HepG2 (cell line): ENCODE data around the gene TNFAIP3. TPM values are rescaled to one million over a fixed set of nuclear protein-coding genes. Genes with fewer than 3 reads are reported as not detected.

Source experiments
- AGO1 ChIP-seq: fragments of 200-400 bp; formaldehyde crosslinking; IDR thresholded peaks from 2 replicates; pipeline ENCODE4 v1.6.1; 2017; ENCODE audit warnings: mild to moderate bottlenecking, low read depth, low read length, moderate library complexity; ENCODE audit not compliant: poor library complexity, severe bottlenecking
- ARNT2 ChIP-seq: sonication (generic); formaldehyde crosslinking; IDR thresholded peaks from 2 replicates; pipeline ENCODE4 v1.8.0; 2022; ENCODE audit warnings: mild to moderate bottlenecking, low read depth, missing genetic modification reagents, moderate library complexity
- ATF1 ChIP-seq: IDR thresholded peaks from 2 replicates; pipeline ENCODE4 v1.6.1; 2016; ENCODE audit warnings: mild to moderate bottlenecking, control low read depth
- CCAR2 ChIP-seq: fragments of 200-400 bp; formaldehyde crosslinking; optimal IDR thresholded peaks from 2 replicates; pipeline ENCODE3; 2018; ENCODE audit warnings: low read depth, mild to moderate bottlenecking, low read length, moderate library complexity
- GMEB2 ChIP-seq: IDR thresholded peaks from 2 replicates; pipeline ENCODE4 v1.6.1; 2016; ENCODE audit warnings: missing biosample characterization, missing genetic modification reagents, low read depth
- KAT7 ChIP-seq: IDR thresholded peaks from 2 replicates; pipeline ENCODE4 v1.6.1; 2018; ENCODE audit warnings: borderline replicate concordance, missing compliant biosample characterization
- SETDB1 ChIP-seq: sonication (generic); formaldehyde crosslinking; IDR thresholded peaks from 2 replicates; pipeline ENCODE4 v1.5.1; 2020; ENCODE audit warnings: missing genetic modification reagents, mild to moderate bottlenecking, borderline replicate concordance
- SIN3B ChIP-seq: fragments of 150-350 bp; IDR thresholded peaks from 2 replicates; pipeline ENCODE4 v1.6.1; 2014; ENCODE audit warnings: low read length
- THAP9 ChIP-seq: sonication (generic); formaldehyde crosslinking; IDR thresholded peaks from 2 replicates; pipeline ENCODE4; 2020; ENCODE audit warnings: missing genetic modification reagents, mild to moderate bottlenecking, borderline replicate concordance
- ZBTB37 ChIP-seq: sonication (generic); formaldehyde crosslinking; IDR thresholded peaks from 2 replicates; pipeline ENCODE4 v1.4.0; 2020; ENCODE audit warnings: mild to moderate bottlenecking, missing genetic modification reagents
- ZBTB43 ChIP-seq: sonication (generic); formaldehyde crosslinking; conservative IDR thresholded peaks from 2 replicates; pipeline ENCODE4 v1.4.0; 2020; ENCODE audit warnings: missing genetic modification reagents
- ZNF260 ChIP-seq: sonication (generic); formaldehyde crosslinking; IDR thresholded peaks from 2 replicates; pipeline ENCODE4 v1.4.0; 2020; ENCODE audit warnings: missing genetic modification reagents, low read depth, mild to moderate bottlenecking, borderline replicate concordance
- ZNF558 ChIP-seq: sonication (generic); formaldehyde crosslinking; IDR thresholded peaks from 2 replicates; pipeline ENCODE4 v1.9.0; 2022; ENCODE audit warnings: mild to moderate bottlenecking, missing genetic modification reagents, borderline replicate concordance
- ZNF577 ChIP-seq: sonication (generic); formaldehyde crosslinking; IDR thresholded peaks from 2 replicates; pipeline ENCODE4 v1.4.0; 2020; ENCODE audit warnings: mild to moderate bottlenecking, low read depth, missing genetic modification reagents, borderline replicate concordance
- ZNF746 ChIP-seq: sonication (generic); formaldehyde crosslinking; IDR thresholded peaks from 2 replicates; pipeline ENCODE4 v1.8.0; 2022; ENCODE audit warnings: mild to moderate bottlenecking, missing genetic modification reagents
- ZNF776 ChIP-seq: sonication (generic); formaldehyde crosslinking; IDR thresholded peaks from 2 replicates; pipeline ENCODE4 v1.4.0; 2020; ENCODE audit warnings: mild to moderate bottlenecking, missing genetic modification reagents
- polyA plus RNA-seq, 8 experiments: library from polyadenylated mRNA; depleted of rRNA in 3 of 8; stranded (reverse) in 7 of 8; unstranded in 1 of 8; fragments of >200 nt; fragmentation: Illumina TruSeq in 4 of 8; extraction: Trizol in 4 of 8; gene quantifications; 2 replicates each; pipeline versions ENCODE4 v1.2.1 to v1.2.3, GENCODE V29; 2011 to 2016; ENCODE audit warnings: low read depth in 4 of 8, missing spikeins in 1 of 8, mixed read lengths in 1 of 8; ENCODE audit not compliant: insufficient read depth in 1 of 8
- total RNA-seq, 5 experiments: library from RNA; depleted of rRNA; stranded (reverse); fragments of >200 nt; fragmentation: Illumina TruSeq; extraction: Trizol; gene quantifications; 2 replicates each; pipeline ENCODE4 v1.2.3, GENCODE V29; 2016; ENCODE audit warnings: low read depth in 1 of 5
- TF ChIP-seq, protein P1 (sequence below): IDR thresholded peaks from 2 replicates; pipeline ENCODE4 v1.6.1; 2016; ENCODE audit warnings: low read depth, control low read depth
- TF ChIP-seq, protein P2 (sequence below): IDR thresholded peaks from 2 replicates; pipeline ENCODE4 v1.6.1; 2018; ENCODE audit warnings: missing genetic modification reagents, mild to moderate bottlenecking, missing compliant biosample characterization

The TNFAIP3 gene
- total and polyA plus RNA-seq, 2 of the 13 experiments (the other 11 are each of a cell fraction or from before 2014, with no cell fraction given): 28.2 to 47.1 TPM

- TF ChIP-seq GMEB2 (CRISPR knock-in tag) (0 out of 2 replicates have a peak, but pooled peaks have one; percentile 36), ZNF746 (CRISPR knock-in tag) (peak; percentile 64; the same call in 1 of the 2 replicates), ZBTB43 (0 out of 2 replicates have a peak, but pooled peaks have one; percentile 11), SIN3B (peak; percentile 51), ZNF776 (CRISPR knock-in tag) (peak; percentile 83; the same call in 1 of the 2 replicates), THAP9 (CRISPR knock-in tag) (peak; percentile 84), AGO1 (peak; percentile 20), ZNF558 (peak; percentile 91; the same call in 1 of the 2 replicates), KAT7 (CRISPR knock-in tag) (peak; percentile 91), CCAR2 (peak; percentile 52), ATF1 (no peak), ARNT2 (CRISPR knock-in tag) (peak; percentile 88), ZBTB37 (no peak), SETDB1 (CRISPR knock-in tag) (no peak), ZNF577 (no peak), ZNF260 (no peak)
- TF ChIP-seq, protein P1, sequence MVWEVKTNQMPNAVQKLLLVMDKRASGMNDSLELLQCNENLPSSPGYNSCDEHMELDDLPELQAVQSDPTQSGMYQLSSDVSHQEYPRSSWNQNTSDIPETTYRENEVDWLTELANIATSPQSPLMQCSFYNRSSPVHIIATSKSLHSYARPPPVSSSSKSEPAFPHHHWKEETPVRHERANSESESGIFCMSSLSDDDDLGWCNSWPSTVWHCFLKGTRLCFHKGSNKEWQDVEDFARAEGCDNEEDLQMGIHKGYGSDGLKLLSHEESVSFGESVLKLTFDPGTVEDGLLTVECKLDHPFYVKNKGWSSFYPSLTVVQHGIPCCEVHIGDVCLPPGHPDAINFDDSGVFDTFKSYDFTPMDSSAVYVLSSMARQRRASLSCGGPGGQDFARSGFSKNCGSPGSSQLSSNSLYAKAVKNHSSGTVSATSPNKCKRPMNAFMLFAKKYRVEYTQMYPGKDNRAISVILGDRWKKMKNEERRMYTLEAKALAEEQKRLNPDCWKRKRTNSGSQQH (CRISPR knock-in tag): peak; percentile 71
- TF ChIP-seq, protein P2, sequence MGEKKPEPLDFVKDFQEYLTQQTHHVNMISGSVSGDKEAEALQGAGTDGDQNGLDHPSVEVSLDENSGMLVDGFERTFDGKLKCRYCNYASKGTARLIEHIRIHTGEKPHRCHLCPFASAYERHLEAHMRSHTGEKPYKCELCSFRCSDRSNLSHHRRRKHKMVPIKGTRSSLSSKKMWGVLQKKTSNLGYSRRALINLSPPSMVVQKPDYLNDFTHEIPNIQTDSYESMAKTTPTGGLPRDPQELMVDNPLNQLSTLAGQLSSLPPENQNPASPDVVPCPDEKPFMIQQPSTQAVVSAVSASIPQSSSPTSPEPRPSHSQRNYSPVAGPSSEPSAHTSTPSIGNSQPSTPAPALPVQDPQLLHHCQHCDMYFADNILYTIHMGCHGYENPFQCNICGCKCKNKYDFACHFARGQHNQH: peak; percentile 92
Observed at GRCh38 chr6:137866914-137867684, at the start of gene TNFAIP3 (continued).
